ENCODE measurements around the gene MMP20.

DNA sequence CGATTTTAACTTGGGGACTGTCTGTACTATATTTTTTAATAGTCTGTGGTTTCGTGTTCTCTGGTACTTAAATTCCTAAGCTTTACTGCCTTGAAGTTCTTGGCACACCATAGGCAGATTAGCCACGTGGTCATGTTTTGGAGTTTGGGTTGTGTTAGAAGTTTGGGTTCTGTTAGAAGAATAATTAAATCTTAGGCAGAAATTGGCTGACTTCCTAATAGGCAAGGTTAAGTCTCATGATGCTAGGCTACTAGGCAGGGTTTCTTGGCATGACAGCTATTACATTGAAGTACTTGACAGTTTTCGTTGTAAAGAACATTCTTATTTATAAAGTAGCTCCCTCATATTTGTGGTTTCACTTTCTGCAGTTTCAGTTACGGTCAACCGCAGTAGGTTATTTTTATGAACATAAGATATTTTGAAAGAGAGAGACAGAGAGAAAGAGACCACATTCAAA, 64.5 kb downstream of the MMP20 start:
- TF ChIP-seq POLR2A (IDR thresholded peaks at IDR 0.05; ENCODE audit: low read depth, low read length), result no peak
- no peak for TF ChIP-seq EZH2 (IDR thresholded peaks at IDR 0.05; ENCODE audit: borderline replicate concordance, low read depth, low read length, severe bottlenecking)
- TF ChIP-seq CTCF (IDR thresholded peaks at IDR 0.05; ENCODE audit: extremely low read depth in 1 of 2, insufficient read depth in 1 of 2, low read depth in 1 of 2, low read length in 2 of 2), result no peak
- no peak for TF ChIP-seq MYC (IDR thresholded peaks at IDR 0.05; ENCODE audit: low read depth, low read length)

Data from endothelial cell of umbilical vein (primary cell).